ENCODE data around the gene RBCK1.

The RBCK1 gene

GRCh38 chr20:364905-365794 lies 42.9 kb upstream of the RBCK1 start:
- DNase-seq (ENCODE audit: low read depth), result peak; percentile 57
- TF ChIP-seq CTCF (conservative IDR thresholded peaks at IDR 0.05; ENCODE audit: control insufficient read depth, insufficient read depth, low read depth, low read length), result no peak
- no peak overlapping the region for H3K4me3 ChIP-seq (ENCODE audit: control insufficient read depth, low read depth, low read length)

- TF ChIP-seq CTCF (conservative IDR thresholded peaks at IDR 0.05; ENCODE audit: control insufficient read depth, insufficient read depth, low read depth, low read length), result no peak
- no peak for DNase-seq (ENCODE audit: low read depth)
- no peak overlapping the region for H3K4me3 ChIP-seq (ENCODE audit: control insufficient read depth, low read depth, low read length)
These were observed 41.9 kb upstream of the RBCK1 start for GRCh38 chr20:366041-366718.

- DNase-seq (ENCODE audit: low read depth), result no peak
- no peak overlapping the region for H3K4me3 ChIP-seq (ENCODE audit: control insufficient read depth, low read depth, low read length)
These were observed 41.2 kb upstream of the RBCK1 start for GRCh38 chr20:366719-367485.

GRCh38 chr20:367486-367887 lies 40.6 kb upstream of the RBCK1 start:
- H3K4me3 ChIP-seq (ENCODE audit: control insufficient read depth, low read depth, low read length), result no peak overlapping the region
- DNase-seq (ENCODE audit: low read depth), result no peak
- TF ChIP-seq CTCF (conservative IDR thresholded peaks at IDR 0.05; ENCODE audit: control insufficient read depth, insufficient read depth, low read depth, low read length), result no peak

More at GRCh38 chr20:366719-367485, 41.2 kb upstream of the RBCK1 start:
- no peak for TF ChIP-seq CTCF (conservative IDR thresholded peaks at IDR 0.05; ENCODE audit: control insufficient read depth, insufficient read depth, low read depth, low read length)

GRCh38 chr20:368915-369314 lies 39.2 kb upstream of the RBCK1 start:
- no peak for TF ChIP-seq CTCF (conservative IDR thresholded peaks at IDR 0.05; ENCODE audit: control insufficient read depth, insufficient read depth, low read depth, low read length)
- no peak overlapping the region for H3K4me3 ChIP-seq (ENCODE audit: control insufficient read depth, low read depth, low read length)
- no peak for DNase-seq (ENCODE audit: low read depth)

GRCh38 chr20:370151-370600 lies 37.9 kb upstream of the RBCK1 start:
- DNase-seq (ENCODE audit: low read depth), result no peak
- TF ChIP-seq CTCF (conservative IDR thresholded peaks at IDR 0.05; ENCODE audit: control insufficient read depth, insufficient read depth, low read depth, low read length), result no peak

More at GRCh38 chr20:370151-370600, 37.9 kb upstream of the RBCK1 start:
- no peak overlapping the region for H3K4me3 ChIP-seq (ENCODE audit: control insufficient read depth, low read depth, low read length)

Data from fibroblast of mammary gland (primary cell).